A673 (cell line): Measurements from ENCODE around the gene MASP2. TPM values are rescaled to one million over a fixed set of nuclear protein-coding genes. Genes with fewer than 3 reads are reported as not detected.

Experiments used
- BruUV-seq: library from RNA; stranded (reverse); fragments of 400-500 nt; replicated peaks from 2 replicates; lab custom pipeline; 2021; lab: Mats Ljungman, UMichigan
- CTCF ChIA-PET: fragments of 300-600 bp; sonication (Branson Sonifier 250); formaldehyde crosslinking; loops from one replicate; lab custom pipeline; 2022; ENCODE audit warnings: antibody characterized with exemption; lab: Charles Lee
- POLR2A ChIA-PET: fragments of 300-600 bp; sonication (Branson Sonifier 250); formaldehyde crosslinking; loops from one replicate; lab custom pipeline; 2022; ENCODE audit warnings: antibody characterized with exemption; ENCODE audit not compliant: low non-redundant PET; lab: Charles Lee
- DNase-seq: peaks from one replicate; pipeline ENCODE4 v3.0.0-alpha.2; 2015; ENCODE audit warnings: low spot score
- H3K27ac ChIP-seq: fragments of 200-600 bp; sonication (generic); 2 replicates; pipeline ENCODE4 v1.5.1; 2016; ENCODE audit warnings: mixed run types, low read depth, mild to moderate bottlenecking, mixed read lengths, antibody characterized with exemption, low read length; ENCODE audit not compliant: poor library complexity, severe bottlenecking
- H3K27me3 ChIP-seq: fragments of 200-600 bp; sonication (generic); replicated peaks from 2 replicates; pipeline ENCODE4 v1.6.1; 2017; ENCODE audit warnings: mixed run types, low read depth, mild to moderate bottlenecking, mixed read lengths, antibody characterized with exemption, low read length; ENCODE audit not compliant: insufficient read depth, poor library complexity
- H3K36me3 ChIP-seq: fragments of 200-600 bp; sonication (generic); 2 replicates; pipeline ENCODE4 v1.6.1; 2016; ENCODE audit warnings: mixed run types, mild to moderate bottlenecking, mixed read lengths, antibody characterized with exemption, low read length; ENCODE audit not compliant: insufficient read depth, poor library complexity, severe bottlenecking
- H3K4me1 ChIP-seq: fragments of 200-600 bp; sonication (generic); 2 replicates; pipeline ENCODE4 v1.6.1; 2017; ENCODE audit warnings: mixed run types, mild to moderate bottlenecking, mixed read lengths, antibody characterized with exemption, low read length; ENCODE audit not compliant: insufficient read depth, poor library complexity, severe bottlenecking
- H3K4me3 ChIP-seq: fragments of 200-600 bp; sonication (generic); 2 replicates; pipeline ENCODE4 v1.5.1; 2016; ENCODE audit warnings: low read depth, mixed run types, mild to moderate bottlenecking, mixed read lengths, low read length; ENCODE audit not compliant: poor library complexity, severe bottlenecking
- H3K9me3 ChIP-seq: fragments of 200-600 bp; sonication (generic); 2 replicates; pipeline ENCODE4 v1.6.1; 2016; ENCODE audit warnings: mixed run types, low read depth, mild to moderate bottlenecking, mixed read lengths, antibody characterized with exemption, low read length; ENCODE audit not compliant: poor library complexity, severe bottlenecking
- CTCF ChIP-seq: fragments of 300-800, 200-600 bp; sonication (generic); conservative IDR thresholded peaks from 2 replicates; pipeline ENCODE4 v1.5.1; 2017; ENCODE audit warnings: low read depth, mild to moderate bottlenecking, antibody characterized with exemption, low read length, moderate library complexity, mixed read lengths
- EZH2 ChIP-seq: fragments of 200-600 bp; sonication (generic); IDR thresholded peaks from 2 replicates; pipeline ENCODE4 v1.6.1; 2017; ENCODE audit warnings: borderline replicate concordance, low read depth, mild to moderate bottlenecking, mixed read lengths, antibody characterized with exemption, low read length; ENCODE audit not compliant: poor library complexity, severe bottlenecking
- intact Hi-C: fragments of 100-400 bp; cut with micrococcal nuclease; formaldehyde crosslinking; loops from one replicate; pipeline ENCODE4 v1.10.0; 2022; ENCODE audit not compliant: unreplicated experiment
- total RNA-seq: library from RNA; stranded (reverse); gene quantifications from 2 replicates; pipeline ENCODE4 v1.2.3, GENCODE V29; 2021

MASP2 gene
- total RNA-seq, 1 experiment from 2014 or later, result 0.69 TPM

- TF ChIP-seq CTCF (no peak), EZH2 (no peak)
- CTCF ChIA-PET, result interaction anchor here (0.6 kb wide), 1 partner anchor 611 kb away, joined by 3 read pairs; no protein-coding TSS in a partner anchor
- no peaks in the 10 kb centered on the region for H3K27me3 ChIP-seq
- no peaks in the 10 kb centered on the region for H3K9me3 ChIP-seq
- no peak overlapping the region for H3K4me3 ChIP-seq
- H3K36me3 ChIP-seq, result peaks cover 5% of the 10 kb centered on the region
- POLR2A ChIA-PET, result no interaction called here
- no peak for DNase-seq
- no TSS peak for BruUV-seq
- H3K27ac ChIP-seq, result no peak overlapping the region
- intact Hi-C loops, result no loop called here
- H3K4me1 ChIP-seq, result no peaks in the 10 kb centered on the region
Observed at GRCh38 chr1:11031624-11032262, 15.3 kb downstream of the MASP2 start.

- peaks cover 14% of the 10 kb centered on the region for H3K36me3 ChIP-seq
- TF ChIP-seq CTCF (no peak), EZH2 (no peak)
- H3K4me3 ChIP-seq, result no peak overlapping the region
- intact Hi-C loops, result no loop called here
- no peaks in the 10 kb centered on the region for H3K4me1 ChIP-seq
- no peaks in the 10 kb centered on the region for H3K9me3 ChIP-seq
- ChIA-PET POLR2A (no interaction called here), CTCF (no interaction called here)
- H3K27ac ChIP-seq, result no peak overlapping the region
- H3K27me3 ChIP-seq, result no peaks in the 10 kb centered on the region
- DNase-seq, result no peak
- no TSS peak for BruUV-seq
Observed at GRCh38 chr1:11030865-11031264, 16.2 kb downstream of the MASP2 start.

- Histone ChIP-seq H3K36me3 (peaks cover 42% of the 10 kb centered on the region), H3K4me3 (no peak overlapping the region), H3K4me1 (peaks cover 7% of the 10 kb centered on the region), H3K27ac (no peak overlapping the region), H3K27me3 (no peaks in the 10 kb centered on the region), H3K9me3 (no peaks in the 10 kb centered on the region)
- intact Hi-C loops, result no loop called here
- POLR2A ChIA-PET, result no interaction called here
- DNase-seq, result no peak
- CTCF ChIA-PET, result no interaction called here
- TF ChIP-seq EZH2 (no peak), CTCF (no peak)
- no TSS peak for BruUV-seq
Observed at GRCh38 chr1:11028018-11028417, 19.0 kb downstream of the MASP2 start.
